Tibial nerve (tissue), 4 donors: ENCODE data around the gene PODXL. TPM values are rescaled to one million over a fixed set of nuclear protein-coding genes. Genes with fewer than 3 reads are reported as not detected.

ENCODE experiments used
- DNase-seq, 2 donors: peaks; one replicate each; pipeline ENCODE4 v3.0.0-alpha.2; 2019; ENCODE audit warnings: low spot score in 2 of 2
- H3K27ac ChIP-seq, 4 donors: fragments of 200-600 bp; sonication (generic) in 3 of 4; one replicate each; pipeline ENCODE4 v1.5.1; 2017 to 2019; ENCODE audit warnings: mild to moderate bottlenecking in 1 of 4
- H3K27me3 ChIP-seq, 2 donors: fragments of 200-600 bp; sonication (generic) in 1 of 2; one replicate each; pipeline versions ENCODE4 v1.5.1 to v1.6.0; 2017 to 2019
- H3K36me3 ChIP-seq, 3 donors: fragments of 200-600 bp; sonication (generic); one replicate each; pipeline ENCODE4 v1.5.1; 2018 to 2019
- H3K4me1 ChIP-seq, 4 donors: fragments of 200-600 bp; sonication (generic) in 3 of 4; one replicate each; pipeline ENCODE4 v1.5.1; 2017 to 2019
- H3K4me3 ChIP-seq, 4 donors: fragments of 200-600 bp; sonication (generic) in 3 of 4; one replicate each; pipeline ENCODE4 v1.5.1; 2017 to 2019; ENCODE audit warnings: mild to moderate bottlenecking in 1 of 4, moderate library complexity in 1 of 4
- H3K9me3 ChIP-seq, 4 donors: fragments of 200-600 bp; sonication (generic) in 3 of 4; one replicate each; pipeline ENCODE4 v1.5.1; 2017 to 2019
- EP300 ChIP-seq, 2 donors: sonication (generic); formaldehyde crosslinking; IDR thresholded peaks; one replicate each; pipeline ENCODE4 v1.6.1; 2017; ENCODE audit warnings: antibody characterized with exemption in 2 of 2, mild to moderate bottlenecking in 1 of 2
- POLR2A ChIP-seq, 2 donors: fragments of 450-650 bp; IDR thresholded peaks; one replicate each; pipeline ENCODE4 v1.6.1; 2017; ENCODE audit warnings: antibody characterized with exemption in 2 of 2, mild to moderate bottlenecking in 2 of 2, moderate library complexity in 2 of 2
- WGBS, 2 donors: methylation state at CpG; one replicate each; pipeline ENCODE4 v1.1.5; 2018; 5-methylcytosine and 5-hydroxymethylcytosine counted together
- total RNA-seq, 4 donors: library from RNA; depleted of rRNA; stranded (reverse); fragments of >200 nt; gene quantifications; one replicate each; pipeline ENCODE4 v1.1.0, GENCODE V29; 2016
- TF ChIP-seq, protein P1 (sequence below), 5 experiments: fragments of 200-600 bp in 3 of 5; fragments of 450-650 bp in 2 of 5; sonication (generic) in 3 of 5; IDR thresholded peaks; one replicate each; pipeline ENCODE4 v1.5.1; 2016 to 2019; ENCODE audit warnings: antibody characterized with exemption in 5 of 5, mild to moderate bottlenecking in 3 of 5, moderate library complexity in 2 of 5

The PODXL gene
- total RNA-seq, 4 donors from 2014 or later = 12.1 to 40.8 (median 34.3) TPM

DNA sequence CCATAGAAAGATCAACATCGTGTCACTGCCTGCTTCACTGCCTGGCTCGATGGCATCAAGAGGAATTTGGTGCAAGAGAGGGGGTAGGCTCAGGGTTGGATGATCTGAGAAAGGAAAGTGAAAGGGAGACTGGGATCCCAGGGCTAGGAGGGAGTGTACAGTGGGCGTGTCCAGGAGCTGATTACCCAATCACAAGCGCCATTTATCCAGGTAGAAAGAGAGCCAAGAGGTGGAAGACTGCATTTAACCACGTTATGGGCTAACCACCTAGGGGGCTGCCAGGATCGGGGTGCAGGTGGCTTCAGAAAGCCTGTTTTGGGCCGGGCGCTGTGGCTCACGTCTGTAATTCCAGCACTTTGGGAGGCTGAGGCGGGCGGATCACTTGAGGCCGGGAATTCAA, 10.3 kb downstream of the PODXL start:
- no peaks in the 10 kb centered on the region for H3K27me3 ChIP-seq
- H3K9me3 ChIP-seq = no peaks in the 10 kb centered on the region
- H3K27ac ChIP-seq = no peak overlapping the region
- peaks cover 0 to 32% (median 0%) of the 10 kb centered on the region in 4 donors for H3K4me1 ChIP-seq
- H3K4me3 ChIP-seq = no peak overlapping the region
- WGBS, 2 donors = 86 to 89% methylated on average over 12 of the region's 12 CpGs
- no peak for DNase-seq
- TF ChIP-seq EP300 (IDR thresholded peaks at IDR 0.05) (no peak), POLR2A (IDR thresholded peaks at IDR 0.05) (no peak)
- TF ChIP-seq, protein P1, sequence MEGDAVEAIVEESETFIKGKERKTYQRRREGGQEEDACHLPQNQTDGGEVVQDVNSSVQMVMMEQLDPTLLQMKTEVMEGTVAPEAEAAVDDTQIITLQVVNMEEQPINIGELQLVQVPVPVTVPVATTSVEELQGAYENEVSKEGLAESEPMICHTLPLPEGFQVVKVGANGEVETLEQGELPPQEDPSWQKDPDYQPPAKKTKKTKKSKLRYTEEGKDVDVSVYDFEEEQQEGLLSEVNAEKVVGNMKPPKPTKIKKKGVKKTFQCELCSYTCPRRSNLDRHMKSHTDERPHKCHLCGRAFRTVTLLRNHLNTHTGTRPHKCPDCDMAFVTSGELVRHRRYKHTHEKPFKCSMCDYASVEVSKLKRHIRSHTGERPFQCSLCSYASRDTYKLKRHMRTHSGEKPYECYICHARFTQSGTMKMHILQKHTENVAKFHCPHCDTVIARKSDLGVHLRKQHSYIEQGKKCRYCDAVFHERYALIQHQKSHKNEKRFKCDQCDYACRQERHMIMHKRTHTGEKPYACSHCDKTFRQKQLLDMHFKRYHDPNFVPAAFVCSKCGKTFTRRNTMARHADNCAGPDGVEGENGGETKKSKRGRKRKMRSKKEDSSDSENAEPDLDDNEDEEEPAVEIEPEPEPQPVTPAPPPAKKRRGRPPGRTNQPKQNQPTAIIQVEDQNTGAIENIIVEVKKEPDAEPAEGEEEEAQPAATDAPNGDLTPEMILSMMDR (IDR thresholded peaks at IDR 0.05) = no peak
- H3K36me3 ChIP-seq = no peaks in the 10 kb centered on the region

DNA sequence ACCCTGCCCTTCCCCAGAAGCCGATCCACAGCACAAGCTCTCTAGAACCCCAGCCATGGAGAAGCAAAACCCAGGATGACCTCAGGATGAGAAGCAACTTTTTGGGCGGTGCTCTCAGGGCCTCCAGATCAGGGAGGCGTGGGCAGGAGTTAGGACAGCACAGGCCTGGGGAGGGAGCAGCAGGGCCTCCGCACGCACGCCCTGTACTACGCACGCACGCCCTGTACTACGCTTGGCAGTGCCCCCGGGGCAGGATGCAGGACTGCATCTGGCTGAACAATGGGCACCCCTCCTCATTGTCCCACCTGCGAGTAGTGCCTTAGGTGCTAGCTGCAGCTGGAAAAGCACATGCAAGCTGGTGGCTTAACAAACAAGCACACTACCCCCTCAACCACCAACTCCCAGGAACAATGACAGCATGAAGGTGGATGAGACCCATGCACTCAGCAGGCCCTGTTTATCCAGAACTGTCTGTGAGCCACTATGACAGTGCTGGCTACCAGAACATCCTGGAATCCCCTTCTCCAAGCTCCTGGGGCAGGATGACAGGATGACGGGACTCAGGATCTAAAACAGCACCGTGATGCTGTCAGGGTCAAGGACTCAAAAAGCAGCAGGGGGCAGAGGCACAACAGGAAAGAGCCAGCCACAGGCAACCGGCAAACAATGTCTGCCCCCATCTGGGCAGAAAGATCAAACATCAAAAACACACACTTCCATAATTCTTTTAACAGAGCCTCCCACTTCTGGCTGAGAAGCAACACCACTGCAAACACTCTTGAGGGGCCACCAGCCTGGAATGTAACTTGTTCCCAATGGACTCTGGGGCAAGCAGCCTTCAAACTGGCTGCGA, 11.8 kb downstream of the PODXL start:
- H3K36me3 ChIP-seq = no peaks in the 10 kb centered on the region
- peaks cover 0 to 41% (median 0%) of the 10 kb centered on the region in 4 donors for H3K4me1 ChIP-seq
- DNase-seq = no peak
- H3K27ac ChIP-seq = peak overlapping the region in 1 of 4 donors; percentile 34
- TF ChIP-seq, protein P1 (IDR thresholded peaks at IDR 0.05) = peak in 1 of 5 experiments; percentile 30
- no peak for TF ChIP-seq POLR2A (IDR thresholded peaks at IDR 0.05)
- no peak for TF ChIP-seq EP300 (IDR thresholded peaks at IDR 0.05)
- WGBS, 2 donors = 63 to 73% methylated on average over 11 to 12 of the region's 16 CpGs
- H3K27me3 ChIP-seq = no peaks in the 10 kb centered on the region
- no peaks in the 10 kb centered on the region for H3K9me3 ChIP-seq
- no peak overlapping the region for H3K4me3 ChIP-seq

DNA sequence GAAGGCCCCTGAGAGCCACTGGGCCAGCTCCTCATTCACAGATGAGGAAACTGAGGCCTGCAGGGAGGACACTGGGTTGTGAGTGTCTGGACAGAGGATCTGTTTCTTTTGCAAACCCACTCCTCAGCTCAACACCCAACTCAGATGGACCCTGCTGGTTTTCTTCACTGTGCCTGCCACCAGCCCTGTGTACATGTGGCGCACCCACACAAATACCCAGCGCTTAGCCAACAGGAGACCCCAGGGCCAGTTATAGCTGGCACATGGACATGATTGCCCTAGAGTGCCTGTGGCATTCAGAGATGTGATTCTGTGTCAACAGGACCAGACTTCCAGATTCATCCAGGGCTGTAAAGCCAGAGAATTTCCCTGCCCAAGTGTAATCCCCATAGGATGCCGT, 12.4 kb downstream of the PODXL start:
- no peak overlapping the region for H3K4me3 ChIP-seq
- H3K27ac ChIP-seq = peak overlapping the region in 2 of 4 donors; percentile 11 to 28
- TF ChIP-seq EP300 (IDR thresholded peaks at IDR 0.05) (no peak), POLR2A (IDR thresholded peaks at IDR 0.05) (no peak)
- TF ChIP-seq, protein P1 (IDR thresholded peaks at IDR 0.05) = no peak
- no peak for DNase-seq
- 92 to 93% methylated on average over 2 to 3 of the region's 3 CpGs for WGBS, 2 donors
- H3K4me1 ChIP-seq = peaks cover 0 to 41% (median 0%) of the 10 kb centered on the region in 4 donors
- H3K9me3 ChIP-seq = no peaks in the 10 kb centered on the region
- no peaks in the 10 kb centered on the region for H3K27me3 ChIP-seq
- no peaks in the 10 kb centered on the region for H3K36me3 ChIP-seq

DNA sequence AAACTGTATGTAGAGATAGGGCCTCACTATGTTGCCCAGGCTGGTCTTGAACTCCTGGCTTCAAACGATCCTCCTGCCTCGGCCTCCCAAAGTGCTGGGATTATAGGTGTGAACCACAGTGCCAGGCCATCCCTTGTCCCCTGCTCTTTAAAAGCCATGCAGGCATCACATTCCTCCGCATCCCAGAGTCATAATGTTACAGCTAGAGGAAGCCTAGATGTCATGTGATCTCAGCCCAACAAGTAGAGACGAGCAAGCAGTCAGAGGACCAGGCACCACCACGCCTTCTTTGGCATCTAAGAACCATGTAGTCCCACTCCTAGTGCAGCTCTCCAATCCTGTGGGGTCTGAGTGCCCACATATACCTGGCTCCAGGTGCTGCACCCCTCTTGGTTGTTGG, 13.1 kb downstream of the PODXL start:
- DNase-seq = no peak
- Histone ChIP-seq H3K36me3 (no peaks in the 10 kb centered on the region), H3K4me1 (peaks cover 0 to 41% (median 0%) of the 10 kb centered on the region in 4 donors), H3K27ac (peak overlapping the region in 1 of 4 donors; percentile 11), H3K9me3 (no peaks in the 10 kb centered on the region), H3K4me3 (no peak overlapping the region), H3K27me3 (no peaks in the 10 kb centered on the region)
- WGBS, 2 donors = 89 to 97% methylated on average over 4 to 5 of the region's 5 CpGs
- TF ChIP-seq POLR2A (IDR thresholded peaks at IDR 0.05) = no peak
- no peak for TF ChIP-seq EP300 (IDR thresholded peaks at IDR 0.05)
- TF ChIP-seq, protein P1 (IDR thresholded peaks at IDR 0.05) = no peak

DNA sequence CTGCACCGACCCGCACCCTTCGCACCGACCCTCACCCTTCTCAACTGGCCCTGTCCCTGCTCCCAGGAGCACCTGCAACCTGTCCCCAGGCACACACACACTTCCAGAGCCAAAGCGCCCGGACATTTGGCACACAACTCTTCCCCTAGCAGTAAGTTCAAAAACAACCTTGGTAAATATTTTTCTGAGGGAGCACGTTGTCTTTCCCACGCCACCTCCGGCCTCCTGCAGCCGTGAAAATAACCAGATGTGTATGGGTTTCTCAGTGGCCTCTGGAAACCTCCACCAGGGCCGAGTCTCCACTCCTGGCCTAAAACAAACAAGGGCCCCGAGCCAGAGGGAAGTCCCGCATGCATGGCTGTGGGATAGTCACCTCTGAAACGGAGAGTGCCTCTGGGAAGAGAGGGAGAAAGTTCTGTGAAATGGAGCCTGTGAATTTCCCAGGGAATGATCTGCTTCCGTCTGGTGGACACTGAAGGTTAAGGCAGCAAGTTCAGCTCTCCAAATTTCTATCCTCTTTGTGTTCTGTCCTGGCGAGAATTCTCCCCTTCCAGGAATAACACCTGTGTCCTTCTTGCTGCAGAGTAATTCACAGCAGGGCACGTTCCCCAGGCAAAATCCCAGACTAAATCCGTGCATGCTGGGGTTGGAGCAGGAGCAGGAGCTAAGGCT, 15.8 kb downstream of the PODXL start:
- H3K4me3 ChIP-seq = no peak overlapping the region
- H3K27me3 ChIP-seq = no peaks in the 10 kb centered on the region
- peaks cover 0 to 33% (median 0%) of the 10 kb centered on the region in 4 donors for H3K4me1 ChIP-seq
- DNase-seq = no peak
- WGBS, 2 donors = 54 to 64% methylated on average over 18 of the region's 18 CpGs
- TF ChIP-seq, protein P1 (IDR thresholded peaks at IDR 0.05) = peak in 3 of 5 experiments; percentile 19 to 62 (median 38)
- TF ChIP-seq POLR2A (IDR thresholded peaks at IDR 0.05) = no peak
- no peaks in the 10 kb centered on the region for H3K9me3 ChIP-seq
- H3K36me3 ChIP-seq = no peaks in the 10 kb centered on the region
- peak overlapping the region in 3 of 4 donors; percentile 4 to 65 (median 43) for H3K27ac ChIP-seq
